ACHN (cell line): ENCODE measurements around the gene HS6ST3.

Experiments used
- DNase-seq: peaks from one replicate; pipeline ENCODE4 v3.0.0-alpha.2; 2015
- in situ Hi-C: cut with HindIII; loops from 2 replicates; pipeline ENCODE4 v1.10.0; 2017; ENCODE audit warnings: low sequenced_read_pairs, low pct_ligation_motif_present, low pct_unique_long_range_greater_than_20kb

HS6ST3 gene

GRCh38 chr13:96667294-96668018 is 577.5 kb downstream of the HS6ST3 start:
- no peak for DNase-seq
- in situ Hi-C loops: no loop called here

- in situ Hi-C loops: no loop called here
- no peak for DNase-seq
Measured at GRCh38 chr13:96671073-96671472, 581.2 kb downstream of the HS6ST3 start.

GRCh38 chr13:96672016-96672415 is 582.1 kb downstream of the HS6ST3 start:
- DNase-seq: no peak
- in situ Hi-C loops: no loop called here

GRCh38 chr13:96673825-96674224 is 583.9 kb downstream of the HS6ST3 start:
- in situ Hi-C loops: no loop called here
- no peak for DNase-seq

GRCh38 chr13:96677029-96677428 is 587.1 kb downstream of the HS6ST3 start:
- DNase-seq: no peak
- in situ Hi-C loops: no loop called here

- in situ Hi-C loops: no loop called here
Measured at GRCh38 chr13:96678801-96679200, 588.9 kb downstream of the HS6ST3 start.

GRCh38 chr13:96680898-96681297 is 591.0 kb downstream of the HS6ST3 start:
- in situ Hi-C loops: no loop called here

More at GRCh38 chr13:96678801-96679200, 588.9 kb downstream of the HS6ST3 start:
- DNase-seq: no peak

GRCh38 chr13:96681766-96682165 is 591.9 kb downstream of the HS6ST3 start:
- in situ Hi-C loops: no loop called here
- DNase-seq: no peak

More at GRCh38 chr13:96680898-96681297, 591.0 kb downstream of the HS6ST3 start:
- no peak for DNase-seq

- in situ Hi-C loops: no loop called here
Measured at GRCh38 chr13:96684469-96684868, 594.6 kb downstream of the HS6ST3 start.

GRCh38 chr13:96684907-96685306 is 595.0 kb downstream of the HS6ST3 start:
- in situ Hi-C loops: no loop called here
- DNase-seq: no peak

More at GRCh38 chr13:96684469-96684868, 594.6 kb downstream of the HS6ST3 start:
- no peak for DNase-seq

GRCh38 chr13:96686286-96686685 is 596.4 kb downstream of the HS6ST3 start:
- no peak for DNase-seq
- in situ Hi-C loops: no loop called here

- in situ Hi-C loops: no loop called here
- DNase-seq: no peak
Measured at GRCh38 chr13:96687191-96687590, 597.3 kb downstream of the HS6ST3 start.

- in situ Hi-C loops: no loop called here
- DNase-seq: no peak
Measured at GRCh38 chr13:96690998-96691397, 601.1 kb downstream of the HS6ST3 start.

- in situ Hi-C loops: no loop called here
- DNase-seq: no peak
Measured at GRCh38 chr13:96696389-96696900, 606.5 kb downstream of the HS6ST3 start.

GRCh38 chr13:96700657-96701056 is 610.8 kb downstream of the HS6ST3 start:
- DNase-seq: no peak

GRCh38 chr13:96707146-96707545 is 617.2 kb downstream of the HS6ST3 start:
- in situ Hi-C loops: no loop called here
- no peak for DNase-seq

More at GRCh38 chr13:96700657-96701056, 610.8 kb downstream of the HS6ST3 start:
- in situ Hi-C loops: no loop called here

GRCh38 chr13:96710166-96710862 is 620.4 kb downstream of the HS6ST3 start:
- in situ Hi-C loops: no loop called here
- no peak for DNase-seq

- in situ Hi-C loops: no loop called here
- DNase-seq: no peak
Measured at GRCh38 chr13:96720446-96720845, 630.5 kb downstream of the HS6ST3 start.

- in situ Hi-C loops: no loop called here
- no peak for DNase-seq
Measured at GRCh38 chr13:96726651-96727050, 636.7 kb downstream of the HS6ST3 start.

- no peak for DNase-seq
- in situ Hi-C loops: no loop called here
Measured at GRCh38 chr13:96728463-96728862, 638.6 kb downstream of the HS6ST3 start.
